ENCODE data around the gene KCNN4.

- TF ChIP-seq POLR2A (IDR thresholded peaks at IDR 0.05) = no peak
- no peak for TF ChIP-seq CTCF (IDR thresholded peaks at IDR 0.05)
Measured at GRCh38 chr19:43798546-43799409, 18.0 kb upstream of the KCNN4 start.

Data from thyroid gland (tissue), 4 donors.